CD8-positive, alpha-beta memory T cell (primary cell): Measurements from ENCODE around the gene CNOT2. TPM values are rescaled to one million over a fixed set of nuclear protein-coding genes. Genes with fewer than 3 reads are reported as not detected.

ENCODE experiments used
- CTCF ChIA-PET: fragments of 350-600 bp; sonication (Branson Sonifier 250); formaldehyde crosslinking; loops from one replicate; lab custom pipeline; 2021; ENCODE audit warnings: antibody characterized with exemption; lab: Charles Lee
- POLR2A ChIA-PET: fragments of 350-600 bp; sonication (Branson Sonifier 250); formaldehyde crosslinking; loops from one replicate; lab custom pipeline; 2021; ENCODE audit warnings: antibody characterized with exemption; lab: Charles Lee
- DNase-seq, 5 donors: peaks; one replicate each; pipeline versions ENCODE4 v3.0.0 to v3.0.0-alpha.2; 2020 to 2022; ENCODE audit warnings: mixed read lengths in 1 of 5
- H3K27ac ChIP-seq: one replicate; pipeline ENCODE4 v1.7.0; 2013; ENCODE audit warnings: low read depth, mild to moderate bottlenecking, low read length, moderate library complexity
- H3K27me3 ChIP-seq: 2 replicates; pipeline ENCODE4 v1.7.0; 2013; ENCODE audit warnings: low read length, mild to moderate bottlenecking; ENCODE audit not compliant: insufficient read depth, poor library complexity, severe bottlenecking
- H3K36me3 ChIP-seq: 2 replicates; pipeline ENCODE4 v1.7.0; 2013; ENCODE audit warnings: mild to moderate bottlenecking, low read length, moderate library complexity; ENCODE audit not compliant: insufficient read depth
- H3K4me1 ChIP-seq: 2 replicates; pipeline ENCODE4 v1.7.0; 2013; ENCODE audit warnings: mild to moderate bottlenecking, low read length, moderate library complexity; ENCODE audit not compliant: insufficient read depth
- H3K4me3 ChIP-seq: 2 replicates; pipeline ENCODE4 v1.7.0; 2013; ENCODE audit warnings: mild to moderate bottlenecking, low read length
- H3K9me3 ChIP-seq: 2 replicates; pipeline ENCODE4 v1.7.0; 2013; ENCODE audit warnings: mild to moderate bottlenecking, low read length
- H3K27ac Mint-ChIP-seq, 8 donors: one replicate each; pipeline ENCODE4 v1.8.0; 2020 to 2021; ENCODE audit warnings: mixed read lengths in 8 of 8, mild to moderate bottlenecking in 6 of 8, inconsistent platforms in 3 of 8, moderate library complexity in 3 of 8
- H3K27me3 Mint-ChIP-seq, 2 donors: one replicate each; pipeline ENCODE4 v1.8.0; 2020 to 2021; ENCODE audit warnings: mixed read lengths in 2 of 2, mild to moderate bottlenecking in 1 of 2, moderate library complexity in 1 of 2
- H3K36me3 Mint-ChIP-seq, 3 donors: one replicate each; pipeline ENCODE4 v1.8.0; 2020 to 2021; ENCODE audit warnings: mixed read lengths in 3 of 3, inconsistent platforms in 1 of 3, mild to moderate bottlenecking in 1 of 3
- H3K4me1 Mint-ChIP-seq, 3 donors: one replicate each; pipeline ENCODE4 v1.8.0; 2020 to 2021; ENCODE audit warnings: mixed read lengths in 3 of 3, inconsistent platforms in 1 of 3, mild to moderate bottlenecking in 1 of 3
- H3K4me3 Mint-ChIP-seq, 7 donors: one replicate each; pipeline ENCODE4 v1.8.0; 2020 to 2021; ENCODE audit warnings: mixed read lengths in 7 of 7, mild to moderate bottlenecking in 6 of 7, moderate library complexity in 4 of 7, inconsistent platforms in 2 of 7
- H3K9me3 Mint-ChIP-seq, 5 donors: one replicate each; pipeline ENCODE4 v1.8.0; 2020 to 2022; ENCODE audit warnings: mixed read lengths in 5 of 5, mild to moderate bottlenecking in 3 of 5, moderate library complexity in 2 of 5, inconsistent platforms in 1 of 5
- polyA plus RNA-seq: library from polyadenylated mRNA; unstranded; fragments of 300-500 nt; fragmentation: Illumina TruSeq; gene quantifications from one replicate; pipeline ENCODE4 v1.2.3, GENCODE V29; 2021
- total RNA-seq, 2 experiments: library from RNA; stranded (reverse); gene quantifications; one replicate each; pipeline ENCODE4 v1.2.3, GENCODE V29; 2021

The CNOT2 gene
- total and polyA plus RNA-seq, 3 experiments from 2014 or later: 70.5 to 118 (median 73.7) TPM

DNA sequence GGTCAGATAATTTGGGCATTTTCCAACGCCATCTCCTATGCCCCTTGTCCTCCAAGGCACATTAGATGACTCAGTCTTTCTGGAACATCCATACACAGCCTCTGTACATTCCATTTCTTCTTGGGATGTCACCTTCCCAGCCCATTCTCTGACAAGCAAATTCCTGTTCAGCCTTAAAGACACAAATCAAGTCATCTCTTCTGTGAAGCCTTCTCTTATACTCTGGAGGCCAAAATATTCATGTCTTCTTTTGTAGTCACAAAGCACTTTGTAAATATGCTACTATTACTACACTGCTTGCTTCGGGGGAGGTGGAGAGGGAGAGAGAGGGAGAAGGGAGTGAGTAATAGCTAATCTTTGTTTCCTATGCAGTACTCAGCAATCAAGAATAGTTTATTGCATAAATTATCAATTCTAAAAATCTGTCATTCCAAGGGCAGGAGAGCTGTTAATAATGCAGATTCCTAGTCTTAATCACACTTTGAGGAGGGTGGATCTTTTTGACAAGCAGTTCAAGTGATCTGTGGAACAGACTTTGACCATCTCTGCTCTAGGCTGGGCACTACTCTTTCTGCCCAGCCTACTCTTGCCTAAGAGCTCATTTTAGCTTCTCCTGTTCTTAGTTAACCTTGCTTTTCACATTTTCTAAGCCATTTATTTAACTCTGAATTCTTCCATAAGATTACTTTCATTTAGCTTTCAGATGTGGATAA is 150.7 kb downstream of the CNOT2 start:
- ChIA-PET POLR2A (no interaction called here), CTCF (no interaction called here)
- Mint-ChIP-seq H3K27me3 (peaks cover 0 to 6% of the 10 kb centered on the region in 2 donors), H3K4me1 (no peaks in the 10 kb centered on the region), H3K9me3 (peaks cover 0 to 5% (median 0%) of the 10 kb centered on the region in 5 donors), H3K27ac (no peak overlapping the region), H3K36me3 (peaks cover 0 to 7% (median 1%) of the 10 kb centered on the region in 3 donors), H3K4me3 (no peak overlapping the region)
- no peak for DNase-seq
- Histone ChIP-seq H3K27me3 (no peaks in the 10 kb centered on the region), H3K4me1 (no peaks in the 10 kb centered on the region), H3K4me3 (no peak overlapping the region), H3K9me3 (no peaks in the 10 kb centered on the region), H3K36me3 (no peaks in the 10 kb centered on the region), H3K27ac (no peak overlapping the region)

DNA sequence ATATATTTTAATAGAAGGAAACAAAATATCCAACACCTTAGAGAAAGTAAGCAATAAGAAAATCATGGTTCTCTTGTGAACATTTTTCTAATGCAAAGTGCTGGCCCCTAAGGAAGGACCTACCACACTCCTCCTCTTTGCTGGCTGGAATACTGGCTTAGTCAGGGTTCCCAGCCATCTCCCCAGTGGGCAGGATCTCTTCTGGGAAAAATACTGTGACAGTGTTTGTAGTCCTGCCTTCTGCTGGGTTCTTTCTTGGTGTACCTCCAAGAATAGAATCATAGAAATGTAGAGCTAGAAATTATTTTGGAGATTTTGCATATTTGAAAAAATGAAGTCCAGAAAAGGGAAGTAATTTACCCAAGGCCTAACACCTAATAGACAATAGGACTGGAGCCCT is 154.8 kb downstream of the CNOT2 start:
- ChIA-PET CTCF (no interaction called here), POLR2A (no interaction called here)
- DNase-seq: no peak
- H3K4me1 Mint-ChIP-seq: no peaks in the 10 kb centered on the region
- no peak overlapping the region for H3K27ac Mint-ChIP-seq
- no peak overlapping the region for H3K4me3 ChIP-seq
- no peak overlapping the region for H3K27ac ChIP-seq
- H3K9me3 Mint-ChIP-seq: no peaks in the 10 kb centered on the region
- H3K27me3 Mint-ChIP-seq: peaks cover 4 to 6% of the 10 kb centered on the region in 2 donors
- peaks cover 1 to 14% (median 2%) of the 10 kb centered on the region in 3 donors for H3K36me3 Mint-ChIP-seq
- H3K4me1 ChIP-seq: no peaks in the 10 kb centered on the region
- H3K9me3 ChIP-seq: no peaks in the 10 kb centered on the region
- no peaks in the 10 kb centered on the region for H3K27me3 ChIP-seq
- H3K4me3 Mint-ChIP-seq: no peak overlapping the region
- H3K36me3 ChIP-seq: no peaks in the 10 kb centered on the region

DNA sequence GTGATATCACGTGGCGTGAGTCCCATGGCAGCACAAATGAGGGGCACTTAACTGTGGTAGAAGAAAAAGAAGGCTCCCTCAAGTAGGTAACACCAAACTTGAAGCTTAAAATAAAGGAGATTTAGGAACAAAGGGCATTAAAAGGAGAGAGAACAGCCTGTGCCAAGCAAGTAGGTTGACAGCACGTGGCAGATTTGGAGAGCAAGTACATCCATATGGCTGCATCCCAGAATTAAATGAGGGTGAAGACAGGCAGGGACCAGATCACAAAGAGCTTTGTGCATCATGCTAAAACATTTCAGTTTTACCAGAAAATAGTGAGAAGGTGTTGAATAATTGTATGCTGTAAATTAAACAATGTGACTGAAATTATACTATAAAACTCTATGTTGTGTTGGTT is 155.6 kb downstream of the CNOT2 start:
- Mint-ChIP-seq H3K27ac (peak overlapping the region in 1 of 8 donors; percentile 34), H3K4me1 (no peaks in the 10 kb centered on the region), H3K4me3 (no peak overlapping the region), H3K36me3 (peaks cover 1 to 14% (median 4%) of the 10 kb centered on the region in 3 donors), H3K27me3 (peaks cover 3 to 4% of the 10 kb centered on the region in 2 donors), H3K9me3 (no peaks in the 10 kb centered on the region)
- POLR2A ChIA-PET: no interaction called here
- CTCF ChIA-PET: no interaction called here
- H3K36me3 ChIP-seq: no peaks in the 10 kb centered on the region
- no peaks in the 10 kb centered on the region for H3K9me3 ChIP-seq
- no peak overlapping the region for H3K4me3 ChIP-seq
- H3K4me1 ChIP-seq: no peaks in the 10 kb centered on the region
- no peak overlapping the region for H3K27ac ChIP-seq
- H3K27me3 ChIP-seq: no peaks in the 10 kb centered on the region
- DNase-seq: no peak

DNA sequence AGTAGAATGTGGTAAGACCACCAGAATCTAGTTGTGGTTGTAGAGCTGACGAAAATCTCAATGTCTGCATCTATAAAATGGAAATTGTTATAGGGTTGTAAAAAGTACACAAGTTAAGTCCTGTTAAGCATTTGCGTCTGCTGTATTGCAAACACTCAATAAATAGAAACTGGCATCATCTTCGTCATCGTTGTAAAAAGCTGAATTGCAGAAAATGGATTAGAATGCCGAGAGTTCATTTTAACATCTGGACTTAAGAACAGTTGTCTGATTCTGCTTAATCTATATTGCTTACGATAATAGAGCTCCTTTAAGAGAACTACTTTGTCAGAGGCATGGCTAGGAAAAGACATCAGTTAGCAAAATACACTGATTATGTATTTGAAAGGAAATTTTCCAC is 156.1 kb downstream of the CNOT2 start:
- Mint-ChIP-seq H3K27me3 (peaks cover 0 to 4% of the 10 kb centered on the region in 2 donors), H3K4me3 (no peak overlapping the region), H3K36me3 (peaks cover 1 to 14% (median 4%) of the 10 kb centered on the region in 3 donors), H3K27ac (no peak overlapping the region), H3K9me3 (no peaks in the 10 kb centered on the region), H3K4me1 (no peaks in the 10 kb centered on the region)
- no peaks in the 10 kb centered on the region for H3K36me3 ChIP-seq
- H3K4me1 ChIP-seq: no peaks in the 10 kb centered on the region
- no peak overlapping the region for H3K27ac ChIP-seq
- H3K27me3 ChIP-seq: no peaks in the 10 kb centered on the region
- no peak for DNase-seq
- ChIA-PET CTCF (no interaction called here), POLR2A (no interaction called here)
- H3K9me3 ChIP-seq: no peaks in the 10 kb centered on the region
- no peak overlapping the region for H3K4me3 ChIP-seq

DNA sequence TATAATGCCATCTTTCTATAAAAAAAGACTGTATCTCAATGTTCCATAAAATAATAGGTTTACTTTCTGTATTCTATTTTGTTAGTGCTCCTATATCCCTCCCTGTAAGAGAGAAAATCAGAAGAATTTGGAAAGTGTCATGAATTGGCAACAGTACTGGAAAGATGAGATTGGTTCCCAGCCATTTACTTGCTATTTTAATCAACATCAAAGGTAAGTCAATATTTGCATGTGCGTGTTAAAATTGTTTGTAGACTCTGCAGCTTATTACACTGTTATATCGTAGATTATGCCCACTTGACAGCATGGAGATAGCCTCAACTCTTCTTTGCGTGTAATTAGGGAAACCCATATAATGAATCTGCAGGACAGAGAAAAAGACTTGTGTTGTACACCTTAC is 156.9 kb downstream of the CNOT2 start:
- no peaks in the 10 kb centered on the region for H3K36me3 ChIP-seq
- ChIA-PET CTCF (no interaction called here), POLR2A (no interaction called here)
- Mint-ChIP-seq H3K9me3 (no peaks in the 10 kb centered on the region), H3K27me3 (peaks cover 0 to 4% of the 10 kb centered on the region in 2 donors), H3K27ac (no peak overlapping the region), H3K4me1 (no peaks in the 10 kb centered on the region), H3K36me3 (peaks cover 1 to 14% (median 4%) of the 10 kb centered on the region in 3 donors), H3K4me3 (no peak overlapping the region)
- H3K27me3 ChIP-seq: no peaks in the 10 kb centered on the region
- no peaks in the 10 kb centered on the region for H3K9me3 ChIP-seq
- DNase-seq: no peak
- no peaks in the 10 kb centered on the region for H3K4me1 ChIP-seq
- no peak overlapping the region for H3K4me3 ChIP-seq
- no peak overlapping the region for H3K27ac ChIP-seq

DNA sequence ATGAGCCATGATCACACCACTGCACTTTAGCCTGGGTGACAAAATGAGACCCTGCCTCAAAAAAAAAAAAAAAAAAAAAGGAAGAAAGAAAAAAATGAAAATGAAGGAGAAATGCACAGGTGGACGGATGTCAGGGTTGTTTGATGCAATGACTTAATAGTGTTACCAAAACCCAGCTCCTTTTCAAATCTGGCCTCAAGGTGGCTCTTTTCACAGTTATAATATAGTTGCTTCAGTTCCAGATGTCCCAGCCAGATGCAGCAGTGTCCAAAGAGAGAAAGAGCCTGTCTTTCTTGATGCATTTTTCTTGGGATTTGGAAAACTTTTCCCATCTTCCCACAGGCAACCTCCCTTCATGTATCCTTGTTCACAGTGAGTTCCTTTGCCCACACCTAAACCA is 159.4 kb downstream of the CNOT2 start:
- H3K27me3 Mint-ChIP-seq: peaks cover 0 to 4% of the 10 kb centered on the region in 2 donors
- no peaks in the 10 kb centered on the region for H3K9me3 Mint-ChIP-seq
- no peak overlapping the region for H3K27ac Mint-ChIP-seq
- H3K4me3 Mint-ChIP-seq: no peak overlapping the region
- no peak overlapping the region for H3K27ac ChIP-seq
- H3K36me3 Mint-ChIP-seq: peaks cover 1 to 17% (median 4%) of the 10 kb centered on the region in 3 donors
- no peaks in the 10 kb centered on the region for H3K9me3 ChIP-seq
- DNase-seq: no peak
- no peaks in the 10 kb centered on the region for H3K27me3 ChIP-seq
- H3K4me1 Mint-ChIP-seq: no peaks in the 10 kb centered on the region
- H3K36me3 ChIP-seq: no peaks in the 10 kb centered on the region
- no peaks in the 10 kb centered on the region for H3K4me1 ChIP-seq
- ChIA-PET POLR2A (no interaction called here), CTCF (interaction anchor here (1.0 kb wide), 1 partner anchor 9 kb away, joined by 3 read pairs; no protein-coding TSS in a partner anchor)
- H3K4me3 ChIP-seq: no peak overlapping the region

DNA sequence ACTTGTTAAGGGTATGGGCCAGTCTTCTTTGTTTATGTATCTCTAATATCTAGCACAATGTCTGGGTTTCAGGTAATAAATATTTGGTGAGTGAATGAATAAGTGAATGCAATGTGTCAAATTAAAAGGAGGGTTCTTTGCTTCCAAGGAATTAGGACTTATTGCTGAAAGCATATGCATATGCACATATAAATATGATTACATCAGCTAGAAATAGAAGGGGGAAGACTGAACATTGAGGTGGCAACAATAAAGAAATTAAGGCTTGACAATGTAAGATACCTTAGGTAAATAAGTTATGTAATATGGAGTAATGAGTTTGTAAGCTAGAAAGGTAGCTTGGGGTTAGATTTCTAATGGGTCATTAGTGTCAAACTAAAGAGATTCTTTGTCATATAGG is 160.6 kb downstream of the CNOT2 start:
- peaks cover 0 to 4% of the 10 kb centered on the region in 2 donors for H3K27me3 Mint-ChIP-seq
- no peaks in the 10 kb centered on the region for H3K9me3 Mint-ChIP-seq
- H3K27ac ChIP-seq: no peak overlapping the region
- H3K27ac Mint-ChIP-seq: no peak overlapping the region
- H3K4me3 Mint-ChIP-seq: no peak overlapping the region
- peaks cover 1 to 17% (median 4%) of the 10 kb centered on the region in 3 donors for H3K36me3 Mint-ChIP-seq
- no peaks in the 10 kb centered on the region for H3K9me3 ChIP-seq
- H3K4me1 Mint-ChIP-seq: no peaks in the 10 kb centered on the region
- H3K27me3 ChIP-seq: no peaks in the 10 kb centered on the region
- ChIA-PET CTCF (no interaction called here), POLR2A (no interaction called here)
- DNase-seq: no peak
- H3K36me3 ChIP-seq: no peaks in the 10 kb centered on the region
- H3K4me3 ChIP-seq: no peak overlapping the region
- no peaks in the 10 kb centered on the region for H3K4me1 ChIP-seq
